GM19328 (cell line): ENCODE data around the gene HNRNPUL2.
A peak's percentile ranks its signal among the peaks of the same experiment; 100 is the strongest.
"Not testable (repeated sequence)": the region's sequence is repeated elsewhere in the genome, so short reads cannot be mapped to it uniquely, and the experiment has no call there.

Experiments used
- ATAC-seq: cut with Tn5 transposase; IDR thresholded peaks from one replicate; pipeline ENCODE4 v1.9.1; 2021; ENCODE audit warnings: mild to moderate bottlenecking, moderate library complexity; ENCODE audit not compliant: unreplicated experiment

The HNRNPUL2 gene

DNA sequence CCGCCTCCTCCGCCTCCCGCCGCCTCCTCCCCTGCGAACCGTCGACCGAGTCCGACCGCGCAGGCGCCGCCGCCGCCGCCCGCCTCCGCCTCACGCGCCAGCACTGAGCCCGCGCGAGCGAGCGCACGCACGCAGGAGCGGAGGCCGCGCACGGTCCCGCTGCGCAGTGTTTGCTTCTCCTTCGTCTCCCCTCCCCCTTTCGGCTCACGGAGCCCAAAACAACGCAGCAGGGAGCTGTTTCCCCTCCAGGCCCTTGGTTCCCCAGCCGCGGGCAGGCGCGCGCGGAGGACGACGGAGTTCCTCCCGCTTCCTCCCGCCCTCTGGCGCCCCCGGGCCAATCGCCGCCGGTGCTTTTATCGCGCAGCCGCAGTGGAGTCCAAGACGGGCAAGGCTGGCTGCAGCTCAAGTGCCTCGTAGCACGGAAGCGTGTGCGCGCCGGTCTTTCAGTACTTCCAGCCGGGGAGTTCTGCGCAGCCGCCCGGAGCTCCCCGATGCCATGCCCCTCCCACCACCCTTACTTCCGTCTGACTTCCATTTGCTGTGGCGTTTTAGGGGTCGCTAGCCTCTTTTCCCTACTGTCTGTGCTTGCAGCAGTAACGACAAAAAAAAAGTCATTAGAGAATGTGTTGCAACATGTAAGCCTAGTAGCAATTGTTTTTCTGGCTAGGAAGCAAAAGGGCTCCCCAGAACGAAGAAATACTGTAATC lies at the start of gene HNRNPUL2:
TSS of gene HNRNPUL2 (minus strand) at position 293 of the 707 bp plus-strand sequence. CDS start 301 bp downstream, outside the sequence.
- peak; percentile 66 for ATAC-seq

DNA sequence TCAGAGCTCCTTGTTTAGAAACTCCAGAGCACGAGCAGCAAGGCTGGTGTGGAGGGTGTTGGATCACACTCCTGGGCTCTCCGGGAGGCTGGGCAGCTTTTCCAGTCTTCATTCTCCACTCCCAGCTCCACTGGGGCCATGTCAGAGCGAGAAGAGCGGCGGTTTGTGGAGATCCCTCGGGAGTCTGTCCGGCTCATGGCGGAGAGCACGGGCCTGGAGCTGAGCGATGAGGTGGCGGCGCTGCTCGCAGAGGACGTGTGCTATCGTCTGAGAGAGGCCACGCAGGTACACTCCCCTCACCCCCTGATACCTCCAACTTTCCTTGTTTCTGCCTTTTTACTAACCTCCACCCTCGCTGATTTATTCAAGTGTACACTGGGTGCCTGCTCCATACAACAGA lies 48.4 kb upstream of the HNRNPUL2 start:
- ATAC-seq, result no peak

DNA sequence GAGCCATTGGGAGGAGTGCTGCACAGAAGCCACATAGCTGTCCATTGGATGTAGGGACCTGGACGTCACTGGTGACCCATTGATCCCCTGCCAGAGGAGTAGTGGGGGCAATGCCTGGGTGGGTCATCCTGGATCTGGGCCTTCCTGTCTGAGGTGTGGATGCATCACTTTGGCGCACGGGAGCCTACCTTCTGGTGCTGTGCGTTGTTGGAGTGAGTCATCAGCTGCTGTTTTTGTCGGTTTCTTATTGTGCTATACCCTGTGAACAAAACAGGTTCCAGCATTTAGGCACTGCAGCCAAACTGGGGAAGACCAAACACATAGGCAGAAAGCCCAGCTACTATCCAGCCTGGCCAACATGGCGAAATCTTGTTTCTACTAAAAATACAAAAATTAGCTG lies 47.1 kb upstream of the HNRNPUL2 start:
- no peak for ATAC-seq

DNA sequence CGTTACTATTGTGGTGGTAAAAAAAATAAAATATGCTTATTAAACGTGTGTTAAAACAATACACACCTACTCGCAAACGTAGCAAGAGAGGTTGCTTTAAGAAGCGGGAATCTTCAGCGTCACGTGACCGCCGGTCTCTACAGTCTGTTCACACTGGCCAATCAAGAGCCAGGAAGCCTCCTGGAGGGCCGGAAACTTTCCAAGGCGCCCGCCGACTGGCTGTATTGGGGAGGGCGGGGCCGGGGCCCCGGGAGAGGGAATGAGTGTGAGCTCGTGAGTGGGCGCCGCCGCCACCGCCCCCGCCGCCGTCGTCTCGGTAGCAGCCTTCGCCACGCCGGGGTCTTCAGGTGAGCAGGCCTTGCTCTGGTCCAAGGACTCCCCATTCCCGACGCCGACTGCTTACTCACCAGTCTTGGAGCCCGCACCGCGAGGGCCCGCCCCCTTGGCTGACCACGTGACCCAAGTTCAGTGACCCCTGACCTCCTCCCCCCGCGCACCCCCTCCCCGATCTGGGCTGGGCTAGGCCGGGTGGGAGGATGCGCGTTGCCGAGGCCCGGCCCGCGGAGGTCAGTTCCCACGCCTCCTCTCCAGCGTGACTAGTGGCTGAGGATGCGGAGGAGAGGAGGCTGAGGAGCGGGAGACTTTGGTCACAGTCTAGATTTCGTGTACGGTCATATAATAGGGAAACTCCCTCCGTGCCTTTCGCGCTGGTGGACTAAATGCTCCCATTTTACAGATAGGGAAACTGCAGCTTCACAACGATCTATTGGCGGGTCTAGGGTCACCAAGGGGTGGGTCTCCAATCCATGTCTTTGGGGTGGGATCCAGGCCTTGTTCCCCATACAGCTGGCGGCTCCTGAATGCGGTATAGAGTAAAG lies 44.1 kb upstream of the HNRNPUL2 start, which contains the start of gene TAF6L:
TSS of gene TAF6L (plus strand) at position 253 of the 878 bp plus-strand sequence. CDS start 4,388 bp downstream, outside the sequence.
- ATAC-seq, result peak; percentile 87

DNA sequence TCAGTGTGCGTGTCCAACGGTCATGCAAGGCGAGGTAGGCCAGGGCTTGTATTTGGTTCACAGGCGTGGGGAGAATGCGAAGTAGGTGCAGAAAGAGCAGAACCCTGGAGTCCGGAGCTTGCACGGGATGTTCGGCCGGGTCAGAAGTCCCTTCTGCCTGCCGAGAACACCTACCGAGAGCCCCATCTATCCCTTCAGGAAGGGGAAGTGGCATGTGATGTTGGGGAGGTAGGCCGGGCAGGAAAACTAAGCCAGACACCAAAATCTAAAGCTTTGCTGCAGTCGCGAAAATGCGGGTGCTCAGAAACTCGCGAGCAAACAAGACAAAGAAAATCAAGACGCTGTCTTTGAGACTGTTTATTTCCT lies 43.5 kb upstream of the HNRNPUL2 start:
- peak; percentile 6 for ATAC-seq

DNA sequence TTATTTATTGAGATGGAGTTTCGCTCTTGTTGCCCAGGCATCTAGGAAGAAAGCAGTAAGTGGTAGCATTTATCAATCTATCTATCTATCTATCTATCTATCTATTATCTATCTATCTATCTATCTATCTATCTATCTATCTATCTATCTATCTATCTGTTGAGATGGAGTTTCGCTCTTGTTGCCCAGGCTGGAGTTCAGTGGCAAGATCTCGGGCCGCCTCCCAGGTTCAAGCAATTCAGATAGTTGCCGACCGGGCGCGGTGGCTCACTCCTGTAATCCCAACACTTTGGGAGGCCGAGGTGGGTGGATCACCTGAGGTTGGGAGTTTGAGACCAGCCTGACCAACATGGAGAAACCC lies 33.6 kb upstream of the HNRNPUL2 start:
- ATAC-seq, result not testable (repeated sequence)

DNA sequence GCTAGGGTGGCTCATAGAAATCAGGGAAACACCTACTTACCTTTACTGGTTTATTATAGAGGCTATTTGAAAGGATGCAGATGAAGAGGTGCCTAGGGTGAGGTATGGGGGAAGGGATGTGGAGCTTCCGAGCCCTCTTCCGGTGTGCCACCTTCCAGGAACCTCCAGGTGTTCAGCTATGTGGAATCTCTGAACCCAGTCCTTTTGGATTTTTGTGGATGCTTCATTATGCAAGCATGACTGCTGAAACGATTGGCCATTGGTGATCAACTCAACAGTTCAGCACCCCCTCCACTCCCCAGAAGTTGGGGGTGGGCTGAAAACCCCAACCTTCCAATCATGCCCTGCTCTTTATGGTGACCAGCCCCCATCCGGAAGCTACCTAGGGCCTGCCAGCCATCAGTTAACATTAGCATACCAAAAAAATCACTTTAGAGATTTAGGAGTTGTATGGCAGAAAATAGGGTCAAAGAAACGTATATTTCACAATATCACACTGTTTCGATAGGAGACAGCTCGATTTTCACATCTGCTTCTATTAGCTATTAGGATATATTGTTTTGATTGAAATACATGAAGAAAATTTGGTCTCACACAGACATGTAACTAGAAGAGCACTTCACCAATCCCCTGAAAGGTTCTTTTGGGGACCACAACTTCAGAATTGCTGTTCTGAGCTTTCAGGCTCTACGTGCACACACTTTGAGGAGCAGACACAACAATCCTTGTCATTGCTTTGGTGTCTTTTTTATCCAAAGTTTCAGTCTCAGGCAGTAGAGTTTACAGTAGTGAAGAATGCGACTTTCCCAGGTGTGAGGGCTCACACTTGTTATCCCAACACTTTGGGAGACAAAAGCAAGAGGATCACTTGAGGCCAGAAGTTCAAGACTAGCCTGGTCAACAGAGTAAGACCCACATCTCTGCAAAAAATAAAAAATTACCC lies 30.9 kb upstream of the HNRNPUL2 start:
- no peak for ATAC-seq

DNA sequence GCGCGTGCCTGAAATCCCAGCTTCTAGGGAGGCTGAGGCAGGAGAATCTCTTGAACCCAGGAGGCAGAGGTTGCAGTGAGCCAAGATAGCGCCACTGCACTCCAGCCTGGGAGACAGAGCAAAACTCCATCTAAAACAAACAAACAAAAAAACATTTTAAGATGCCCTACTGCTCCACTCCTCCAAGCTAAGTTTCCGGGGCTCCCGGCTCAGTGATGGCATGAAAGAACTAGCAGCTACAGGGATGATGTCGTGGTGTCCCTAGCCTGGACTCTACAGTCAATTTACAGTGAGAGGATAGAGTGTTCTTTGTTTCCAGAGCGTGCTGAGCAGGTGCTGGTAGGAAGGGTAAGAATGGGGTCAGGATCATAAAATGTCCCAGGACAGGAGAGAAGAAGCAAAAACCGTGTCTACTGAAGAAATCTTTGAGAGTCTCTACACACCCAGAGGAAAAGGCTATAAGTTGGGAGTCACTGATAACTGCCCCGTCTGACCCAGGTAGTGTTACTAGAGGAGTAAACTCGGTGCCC lies 27.9 kb upstream of the HNRNPUL2 start:
- no peak for ATAC-seq

DNA sequence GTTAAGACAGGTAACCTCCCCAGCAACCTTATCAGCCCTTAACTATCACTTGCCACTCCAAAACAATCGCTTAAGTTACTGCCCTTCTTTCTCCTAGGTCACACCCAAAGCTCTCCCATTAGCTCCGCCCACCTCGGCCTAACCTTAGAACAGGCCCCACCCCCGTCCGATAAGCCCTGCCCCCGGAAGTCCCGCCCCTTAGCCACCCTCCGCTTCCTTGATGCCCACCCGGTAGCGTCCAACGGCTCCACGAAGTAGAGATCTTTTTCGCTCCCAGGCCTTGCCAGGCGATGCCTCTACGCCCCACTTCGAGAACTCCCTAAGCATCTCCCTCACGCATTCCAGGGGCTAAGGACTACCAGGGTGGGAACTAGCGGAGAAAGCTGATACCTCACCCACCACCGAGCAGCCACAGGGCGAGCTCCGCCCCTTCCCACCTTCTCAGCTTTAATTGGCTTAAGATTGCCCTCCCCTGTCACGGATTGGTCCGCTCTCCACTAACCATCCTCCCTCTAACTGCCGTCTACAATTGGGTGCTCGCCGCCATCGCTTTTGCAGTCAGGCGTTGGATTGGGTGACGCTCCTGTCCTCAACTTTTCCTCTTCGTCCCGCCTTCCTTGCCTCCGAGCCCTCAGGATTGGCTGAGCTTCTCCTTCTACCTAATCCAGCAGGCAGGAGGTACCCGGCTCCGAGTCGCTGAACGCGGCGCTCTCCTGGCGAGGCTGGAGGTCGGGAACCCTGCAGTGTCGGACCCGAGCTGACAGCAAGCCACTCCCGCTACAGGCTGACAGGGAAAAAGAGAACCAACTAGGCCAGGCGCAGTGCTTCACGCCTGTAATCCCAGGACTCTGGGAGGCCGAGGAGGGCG lies 26.7 kb upstream of the HNRNPUL2 start, which contains the start of gene ZBTB3:
TSS of gene ZBTB3 (minus strand) at position 425 of the 868 bp plus-strand sequence. CDS start 496 bp downstream, outside the sequence.
- peak; percentile 94 for ATAC-seq

DNA sequence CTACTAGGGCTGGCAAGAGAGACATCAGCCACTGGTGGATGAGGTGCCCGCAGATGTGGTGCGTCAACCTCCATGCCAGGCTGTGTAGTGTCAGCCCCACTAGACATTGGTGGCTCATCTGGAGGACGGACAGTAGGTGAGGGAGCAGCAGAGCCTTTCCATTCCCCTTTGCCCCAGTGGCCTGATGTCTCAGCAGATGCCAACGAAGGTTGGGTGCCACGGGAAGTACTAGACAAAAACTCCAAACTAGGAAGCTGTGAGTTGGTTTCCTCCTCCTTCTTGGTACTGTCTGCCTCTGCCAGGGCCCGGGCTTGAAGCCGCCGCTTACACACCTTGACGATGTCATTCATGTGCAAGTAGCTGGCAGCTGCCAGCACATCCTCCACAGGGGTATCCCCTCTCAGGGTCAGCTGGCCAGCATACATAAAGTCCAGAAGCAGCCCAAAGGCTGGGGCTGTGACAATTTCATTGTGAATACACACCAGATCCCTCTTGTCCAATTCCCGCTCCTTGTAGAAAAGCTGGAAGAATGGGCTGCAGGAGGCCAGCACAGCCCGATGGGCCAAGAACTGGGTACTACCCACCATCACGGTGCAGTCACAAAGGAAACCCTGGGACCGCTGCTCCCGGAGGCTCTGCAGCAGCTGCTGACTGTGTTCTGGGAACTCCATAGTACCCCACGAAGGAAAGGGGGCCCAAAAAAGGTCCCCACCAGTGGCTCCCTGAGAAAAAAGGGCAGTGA lies 25.9 kb upstream of the HNRNPUL2 start:
- no peak for ATAC-seq

DNA sequence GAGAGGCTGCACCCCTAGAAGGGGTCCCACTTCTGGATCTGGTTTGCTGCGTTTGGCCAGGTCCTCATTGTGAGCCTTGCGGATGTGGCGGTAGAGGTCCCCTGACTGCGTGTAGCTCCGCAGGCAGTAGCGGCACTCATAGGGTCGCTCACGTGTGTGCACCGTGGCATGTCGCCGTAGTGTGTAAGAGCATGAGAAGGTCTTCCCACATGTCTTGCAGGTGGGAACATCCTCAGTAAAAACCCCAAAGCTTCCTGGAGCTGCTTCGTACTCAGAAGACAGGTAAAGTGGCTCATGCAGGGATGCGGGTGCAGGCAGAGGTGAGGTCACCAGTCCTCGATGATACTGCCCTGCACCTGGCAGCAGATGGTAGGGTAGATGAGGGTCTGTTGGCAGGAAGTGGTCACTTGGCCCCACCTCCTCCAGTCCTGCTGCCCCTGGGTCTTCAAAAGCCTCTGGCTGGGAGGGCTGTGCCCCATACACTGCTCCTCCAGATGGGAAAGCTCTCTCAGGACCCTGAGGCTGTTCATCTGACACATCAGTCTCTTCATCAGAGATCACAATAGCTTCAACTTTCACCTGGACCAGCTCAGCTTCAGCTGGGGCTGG lies 25.0 kb upstream of the HNRNPUL2 start:
- ATAC-seq, result no peak

DNA sequence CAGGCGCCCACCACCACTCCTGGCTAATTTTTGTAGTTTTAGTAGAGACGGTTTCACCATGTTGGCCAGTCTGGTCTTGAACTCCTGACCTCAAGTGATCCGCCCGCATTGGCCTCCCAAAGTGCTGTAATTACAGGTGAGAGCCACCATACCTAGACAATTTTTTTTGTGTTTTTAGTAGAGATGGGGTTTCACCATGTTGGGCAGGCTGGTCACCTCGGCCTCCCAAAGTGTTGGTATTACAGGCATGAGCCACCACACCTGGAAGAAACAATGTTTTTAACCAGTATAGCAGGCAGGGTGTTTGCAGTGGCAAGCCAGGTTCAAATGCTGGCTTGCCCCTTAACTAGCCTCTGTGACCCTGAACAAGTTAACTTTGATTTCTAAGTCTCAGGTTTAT lies 22.7 kb upstream of the HNRNPUL2 start:
- not testable (repeated sequence) for ATAC-seq

DNA sequence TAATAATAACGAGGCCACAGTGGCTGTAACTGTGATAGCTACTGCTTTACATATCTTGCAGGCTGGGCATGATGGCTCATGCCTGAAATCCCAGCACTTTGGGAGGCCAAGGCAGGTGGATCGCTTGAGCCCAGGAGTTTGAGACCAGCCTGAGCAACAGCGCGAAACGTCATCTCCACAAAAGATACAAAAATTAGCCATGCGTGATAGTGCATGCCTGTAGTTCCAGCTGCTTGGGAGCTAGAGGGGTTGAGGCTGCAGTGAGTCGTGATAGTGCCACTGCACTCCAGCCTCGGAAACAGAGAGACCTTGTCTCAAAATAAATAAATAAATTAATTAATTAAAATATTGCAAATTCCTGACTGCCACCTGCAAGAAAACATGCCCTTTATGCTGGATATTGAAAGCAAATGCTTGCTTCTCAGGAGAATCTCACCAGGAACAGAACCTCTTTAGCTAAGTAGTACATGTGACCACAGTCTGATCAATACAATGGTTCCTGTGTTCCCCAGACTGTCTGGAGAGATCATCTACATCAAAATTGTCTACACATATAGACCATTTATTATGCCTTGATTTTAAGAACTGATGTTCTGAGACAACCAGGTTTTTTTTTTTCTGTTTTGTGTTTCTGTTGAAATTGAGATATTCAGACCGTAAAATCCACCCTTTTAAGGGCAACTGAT lies 20.4 kb upstream of the HNRNPUL2 start:
- ATAC-seq, result no peak

DNA sequence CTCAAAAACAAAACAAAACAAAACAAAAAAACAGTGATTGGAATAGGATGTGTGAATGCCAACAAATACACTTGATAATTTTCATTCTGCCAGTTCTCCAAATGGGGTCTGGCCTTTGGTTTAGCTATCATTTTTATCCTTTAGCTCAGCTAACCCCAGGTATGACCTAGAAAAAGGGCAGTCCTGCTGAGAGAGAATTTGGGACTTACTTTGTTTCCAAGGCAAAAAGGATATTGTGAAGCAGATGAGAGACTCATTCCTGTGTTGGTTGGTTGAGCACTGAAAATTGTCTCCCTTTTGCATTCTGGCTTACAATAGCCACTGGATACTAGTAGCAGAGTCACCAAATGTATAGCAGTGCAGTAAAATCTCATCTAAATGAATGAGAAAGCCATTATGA lies 9.9 kb upstream of the HNRNPUL2 start:
- ATAC-seq, result no peak

DNA sequence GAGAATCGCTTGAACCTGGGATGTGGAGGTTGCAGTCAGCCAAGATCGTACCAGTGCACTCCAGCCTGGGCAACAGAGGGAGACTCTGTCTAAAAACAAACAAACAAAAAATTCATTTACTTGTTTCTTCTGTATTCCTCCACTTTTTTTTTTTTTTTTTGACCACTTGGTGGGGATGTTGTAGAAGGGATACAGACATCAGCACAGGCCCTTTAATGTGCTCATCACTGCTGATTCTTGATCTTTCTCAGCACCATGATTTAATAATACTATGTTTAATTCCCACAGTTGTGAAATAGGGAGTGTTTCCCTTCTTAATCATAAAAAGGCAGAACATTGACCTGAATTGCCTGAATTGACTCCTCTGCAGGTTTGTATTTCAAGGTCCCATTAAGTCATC lies 5.6 kb upstream of the HNRNPUL2 start:
- no peak for ATAC-seq

DNA sequence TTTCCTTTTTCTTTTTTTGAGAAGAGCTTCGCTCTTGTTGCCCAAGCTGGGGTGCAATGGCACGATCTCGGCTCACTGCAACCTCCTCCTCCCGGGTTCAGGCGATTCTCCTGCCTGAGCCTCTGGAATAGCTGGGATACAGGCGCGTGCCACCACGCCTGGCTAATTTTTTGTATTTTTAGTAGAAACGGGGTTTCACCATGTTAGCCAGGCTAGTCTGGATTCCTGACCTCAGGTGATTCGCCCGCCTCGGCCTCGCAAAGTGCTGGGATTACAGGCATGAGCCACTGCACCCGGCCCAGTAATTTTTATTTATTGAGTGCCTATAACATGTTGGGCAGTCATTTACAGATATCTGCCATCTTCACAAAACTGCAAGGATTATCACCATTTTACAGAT lies 2.8 kb upstream of the HNRNPUL2 start:
- not testable (repeated sequence) for ATAC-seq

DNA sequence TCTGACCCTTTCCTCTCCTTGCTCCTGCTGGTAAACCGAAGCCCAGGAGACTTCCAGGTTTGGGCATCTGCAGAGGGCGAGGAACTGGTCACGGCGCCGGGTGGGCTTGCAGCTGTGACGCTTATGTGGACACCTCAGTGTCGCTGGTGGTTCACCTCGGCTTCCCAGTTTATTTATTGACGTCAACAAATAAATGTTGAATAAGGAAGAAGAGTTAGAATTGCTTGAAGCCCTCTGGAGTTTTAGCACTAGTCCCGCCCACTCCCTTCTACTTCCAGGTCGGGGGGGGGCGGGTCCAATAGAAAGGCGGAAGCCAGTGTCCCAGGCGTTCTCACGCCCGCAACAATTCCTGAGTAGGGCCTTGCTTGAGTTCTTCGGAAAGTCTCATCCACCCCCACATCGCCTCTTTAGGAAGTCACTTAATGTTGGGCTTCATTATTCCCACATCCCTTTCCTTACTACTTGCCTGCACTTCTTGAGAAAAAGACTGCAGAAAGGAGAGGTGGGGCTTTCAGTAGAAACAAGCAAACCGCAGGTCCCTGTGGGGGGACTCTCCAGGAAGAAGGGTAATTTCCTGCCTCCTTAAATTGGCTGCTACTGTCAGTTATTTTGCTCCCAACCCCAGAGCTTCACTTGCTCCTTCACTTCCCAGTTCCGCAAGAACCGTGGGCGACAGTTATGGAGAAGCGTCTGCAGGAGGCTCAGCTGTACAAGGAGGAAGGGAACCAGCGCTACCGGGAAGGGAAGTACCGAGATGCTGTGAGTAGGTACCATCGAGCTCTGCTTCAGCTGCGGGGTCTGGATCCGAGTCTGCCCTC lies 1.1 kb upstream of the HNRNPUL2 start, which contains the start of gene TTC9C:
TSS of gene TTC9C (plus strand) at position 316 of the 818 bp plus-strand sequence. CDS start at position 679, 363 bp downstream.
- ATAC-seq, result no peak
